ENCODE results near the gene RAB4A.

RAB4A gene

DNA sequence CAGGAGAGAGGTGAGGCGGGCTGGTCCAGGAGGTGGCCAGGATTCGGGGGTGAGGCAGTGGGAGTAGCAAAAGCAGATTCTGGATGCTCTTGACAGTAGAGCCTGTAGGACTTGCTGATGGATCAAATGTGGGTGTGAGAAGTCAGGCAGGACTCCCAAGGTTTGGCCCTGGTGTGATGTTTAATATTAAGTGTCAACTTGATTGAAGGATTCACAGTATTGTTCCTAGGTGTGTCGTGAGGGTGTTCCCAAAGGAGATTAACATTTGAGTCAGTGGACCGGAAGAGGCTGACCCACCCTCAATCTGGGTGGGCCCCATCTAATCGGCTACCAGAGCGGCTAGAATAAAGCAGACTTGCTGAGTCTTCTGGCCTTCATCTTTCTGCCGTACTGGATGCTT is 6.8 kb upstream of the RAB4A start:
- no peak for DNase-seq (ENCODE audit: low spot score)
- TF ChIP-seq CTCF (IDR thresholded peaks at IDR 0.05; ENCODE audit: extremely low read depth, missing control alignments), result no peak

DNA sequence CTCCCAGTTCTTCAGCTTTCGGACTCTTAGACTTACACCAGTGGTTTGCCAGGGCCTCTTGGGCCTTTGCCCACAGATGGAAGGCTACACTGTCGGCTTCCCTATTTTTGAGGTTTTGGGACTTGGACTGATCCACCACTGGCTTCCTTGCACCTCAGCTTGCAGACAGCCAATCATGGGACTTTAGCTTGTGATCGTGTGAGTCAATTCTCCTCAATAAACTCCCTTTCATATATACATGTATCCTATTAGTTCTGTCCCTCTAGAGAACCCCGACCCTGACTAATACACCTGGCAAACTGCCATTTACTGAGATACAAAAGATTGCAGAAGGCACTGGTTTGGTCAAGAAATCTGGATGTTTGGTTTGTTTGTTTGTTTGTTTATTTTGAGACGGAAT is 6.4 kb upstream of the RAB4A start:
- DNase-seq (ENCODE audit: low spot score), result no peak
- no peak for TF ChIP-seq CTCF (IDR thresholded peaks at IDR 0.05; ENCODE audit: extremely low read depth, missing control alignments)

DNA sequence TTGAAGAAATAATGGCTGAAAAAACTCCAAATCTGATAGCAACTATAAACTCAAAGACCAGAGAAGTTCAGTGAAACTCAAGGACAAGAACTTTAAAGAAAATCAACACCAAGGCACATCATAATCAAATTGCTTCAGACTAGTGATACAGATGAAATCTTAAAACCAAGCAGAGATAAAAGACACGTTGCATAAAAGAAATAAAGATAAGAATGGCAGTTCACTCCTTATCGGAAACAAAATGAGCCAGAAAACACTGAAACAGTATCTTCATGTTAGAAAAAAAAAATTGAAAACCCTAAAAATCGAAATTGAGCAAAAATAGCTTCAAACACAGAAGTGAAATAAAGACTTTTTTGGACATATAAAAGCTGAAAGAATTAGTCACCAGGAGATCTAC is 4.6 kb upstream of the RAB4A start:
- no peak for DNase-seq (ENCODE audit: low spot score)
- no peak for TF ChIP-seq CTCF (IDR thresholded peaks at IDR 0.05; ENCODE audit: extremely low read depth, missing control alignments)

- no peak for DNase-seq (ENCODE audit: low spot score)
- TF ChIP-seq CTCF (IDR thresholded peaks at IDR 0.05; ENCODE audit: extremely low read depth, missing control alignments), result no peak
Measured at GRCh38 chr1:229266832-229267500, 3.9 kb upstream of the RAB4A start.

GRCh38 chr1:229268505-229268904 is 2.4 kb upstream of the RAB4A start:
- no peak for DNase-seq (ENCODE audit: low spot score)
- TF ChIP-seq CTCF (IDR thresholded peaks at IDR 0.05; ENCODE audit: extremely low read depth, missing control alignments), result no peak

DNA sequence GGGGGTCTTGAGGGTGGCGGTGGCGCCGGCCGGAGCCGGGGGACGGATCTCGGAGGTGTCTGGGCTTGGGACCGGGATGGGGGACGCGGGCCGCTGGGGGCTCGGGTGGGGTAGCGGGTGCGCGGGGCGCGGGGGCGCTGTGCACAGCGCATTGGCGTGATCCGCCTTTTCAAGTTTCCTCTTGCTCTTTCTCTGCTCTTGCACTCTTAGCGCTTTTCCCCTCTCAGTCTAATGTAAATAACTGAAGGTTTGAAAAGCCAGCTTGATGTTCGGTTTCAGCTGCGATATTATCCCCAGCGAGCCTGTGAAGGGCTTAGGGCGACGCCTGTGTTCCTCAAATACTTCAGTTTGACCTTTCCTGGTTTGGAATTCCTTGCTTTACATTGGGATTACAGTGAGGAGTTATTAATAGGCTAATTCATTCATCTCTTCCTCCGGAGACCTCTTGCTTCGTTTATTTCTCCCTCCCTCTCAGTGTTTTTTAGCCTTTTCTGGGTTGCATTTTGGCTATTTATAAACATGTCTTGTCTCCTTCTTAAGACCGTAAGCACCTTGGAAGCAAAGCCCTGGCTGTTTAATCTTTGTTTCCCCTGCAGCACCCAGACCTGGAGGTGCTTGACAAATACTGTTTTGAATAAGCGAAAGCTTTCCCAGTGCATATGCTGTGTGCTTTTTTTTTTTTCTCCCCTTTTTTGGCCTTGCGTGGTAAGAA is 693 bp downstream of the RAB4A start:
- DNase-seq (ENCODE audit: low spot score), result no peak
- TF ChIP-seq CTCF (IDR thresholded peaks at IDR 0.05; ENCODE audit: extremely low read depth, missing control alignments), result no peak

Data from GM20000 (cell line).